Vagina (tissue), 2 donors: ENCODE results near the gene C20orf96. TPM values are rescaled to one million over a fixed set of nuclear protein-coding genes. Genes with fewer than 3 reads are reported as not detected.

ENCODE experiments used
- DNase-seq, 2 donors: peaks; one replicate each; pipeline ENCODE4 v3.0.0-alpha.2; 2017; ENCODE audit errors: extremely low spot score in 2 of 2
- H3K27ac ChIP-seq: fragments of 200-600 bp; sonication (generic); one replicate; pipeline ENCODE4 v1.5.1; 2019
- H3K27me3 ChIP-seq: fragments of 200-600 bp; sonication (generic); one replicate; pipeline ENCODE4 v1.5.1; 2019
- H3K36me3 ChIP-seq, 2 donors: fragments of 200-600 bp; sonication (generic); one replicate each; pipeline ENCODE4 v1.5.1; 2017 to 2019
- H3K4me1 ChIP-seq: fragments of 200-600 bp; sonication (generic); one replicate; pipeline ENCODE4 v1.5.1; 2019
- H3K4me3 ChIP-seq, 2 donors: fragments of 200-600 bp; sonication (generic); 1 replicate in 1 of 2; 2 replicates in 1 of 2; pipeline ENCODE4 v1.5.1; 2016 to 2019
- H3K9me3 ChIP-seq: fragments of 200-600 bp; sonication (generic); one replicate; pipeline ENCODE4 v1.5.1; 2019
- POLR2A ChIP-seq, 2 donors: fragments of 450-650 bp; IDR thresholded peaks; one replicate each; pipeline ENCODE4 v1.6.1; 2017; ENCODE audit warnings: antibody characterized with exemption in 2 of 2, mild to moderate bottlenecking in 2 of 2, moderate library complexity in 2 of 2
- POLR2AphosphoS5 ChIP-seq, 2 donors: sonication (generic); formaldehyde crosslinking; IDR thresholded peaks; one replicate each; pipeline ENCODE4 v1.9.0; 2017; ENCODE audit warnings: antibody characterized with exemption in 2 of 2, mild to moderate bottlenecking in 2 of 2, low read depth in 1 of 2; ENCODE audit not compliant: insufficient read depth in 1 of 2
- intact Hi-C: fragments of 100-400 bp; cut with DNase I; formaldehyde crosslinking; loops from one replicate; pipeline ENCODE4 v1.15.1; 2023
- total RNA-seq: library from RNA; depleted of rRNA; stranded (reverse); fragments of >200 nt; gene quantifications from one replicate; pipeline ENCODE4 v1.2.3, GENCODE V29; 2016
- TF ChIP-seq, protein P1 (sequence below), 3 experiments: fragments of 450-650 bp in 2 of 3; fragments of 200-600 bp in 1 of 3; sonication (generic) in 1 of 3; IDR thresholded peaks; one replicate each; pipeline ENCODE4 v1.5.1; 2017 to 2019; ENCODE audit warnings: antibody characterized with exemption in 3 of 3, mild to moderate bottlenecking in 2 of 3, moderate library complexity in 2 of 3

C20orf96 gene
- total RNA-seq, 1 donor from 2014 or later: 2.7 TPM

DNA sequence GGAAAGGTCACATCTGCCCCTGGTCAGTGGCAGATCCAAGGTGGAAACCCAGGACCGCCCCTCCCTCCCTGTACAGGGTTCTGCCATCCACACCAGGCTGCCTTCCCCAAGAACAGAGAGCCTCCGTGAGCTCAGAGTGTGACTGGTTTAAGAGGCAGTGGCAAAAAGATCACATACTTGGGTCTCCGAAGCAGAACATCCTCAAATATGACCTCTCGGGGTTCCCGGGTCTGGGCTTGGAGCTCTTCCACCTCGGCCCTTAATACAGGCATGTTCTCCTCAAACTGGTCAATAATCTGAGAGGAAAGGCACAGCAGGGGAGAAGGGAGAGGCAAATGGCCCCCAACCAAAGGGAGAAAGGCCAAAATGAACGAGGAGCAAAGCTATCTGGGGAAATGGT lies 14.8 kb downstream of the C20orf96 start:
- Histone ChIP-seq H3K4me1 (no peaks in the 10 kb centered on the region), H3K9me3 (no peaks in the 10 kb centered on the region), H3K27ac (no peak overlapping the region), H3K4me3 (no peak overlapping the region), H3K36me3 (no peaks in the 10 kb centered on the region), H3K27me3 (no peaks in the 10 kb centered on the region)
- peak in 1 of 2 donors; percentile 81 for DNase-seq
- TF ChIP-seq, protein P1, sequence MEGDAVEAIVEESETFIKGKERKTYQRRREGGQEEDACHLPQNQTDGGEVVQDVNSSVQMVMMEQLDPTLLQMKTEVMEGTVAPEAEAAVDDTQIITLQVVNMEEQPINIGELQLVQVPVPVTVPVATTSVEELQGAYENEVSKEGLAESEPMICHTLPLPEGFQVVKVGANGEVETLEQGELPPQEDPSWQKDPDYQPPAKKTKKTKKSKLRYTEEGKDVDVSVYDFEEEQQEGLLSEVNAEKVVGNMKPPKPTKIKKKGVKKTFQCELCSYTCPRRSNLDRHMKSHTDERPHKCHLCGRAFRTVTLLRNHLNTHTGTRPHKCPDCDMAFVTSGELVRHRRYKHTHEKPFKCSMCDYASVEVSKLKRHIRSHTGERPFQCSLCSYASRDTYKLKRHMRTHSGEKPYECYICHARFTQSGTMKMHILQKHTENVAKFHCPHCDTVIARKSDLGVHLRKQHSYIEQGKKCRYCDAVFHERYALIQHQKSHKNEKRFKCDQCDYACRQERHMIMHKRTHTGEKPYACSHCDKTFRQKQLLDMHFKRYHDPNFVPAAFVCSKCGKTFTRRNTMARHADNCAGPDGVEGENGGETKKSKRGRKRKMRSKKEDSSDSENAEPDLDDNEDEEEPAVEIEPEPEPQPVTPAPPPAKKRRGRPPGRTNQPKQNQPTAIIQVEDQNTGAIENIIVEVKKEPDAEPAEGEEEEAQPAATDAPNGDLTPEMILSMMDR (IDR thresholded peaks at IDR 0.05): no peak
- no peak for TF ChIP-seq POLR2A (IDR thresholded peaks at IDR 0.05)
- intact Hi-C loops: loop anchor here (10.0 kb wide), 1 partner anchor 49 kb away; the partner anchor contains the start of gene SOX12

DNA sequence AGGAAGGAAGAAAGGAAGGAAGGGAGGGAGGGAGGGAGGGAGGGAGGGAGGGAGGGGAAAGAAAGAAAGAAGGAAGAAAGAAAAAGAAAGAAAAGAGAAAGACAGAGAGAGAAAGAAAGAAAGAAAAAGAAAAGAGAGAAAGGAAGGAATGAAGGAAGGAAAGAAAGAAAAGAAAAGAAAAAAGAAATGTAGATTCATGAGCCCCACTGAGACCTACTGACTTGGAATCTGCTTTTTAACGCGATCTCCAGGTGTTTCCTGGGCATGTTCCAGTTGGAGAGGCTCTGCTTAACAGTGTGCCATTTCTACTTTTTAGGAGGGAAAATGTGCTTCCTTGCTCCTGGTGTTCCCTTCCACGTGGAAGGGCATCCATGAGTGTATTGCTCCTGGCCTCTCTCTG lies 16.7 kb downstream of the C20orf96 start:
- no peaks in the 10 kb centered on the region for H3K36me3 ChIP-seq
- intact Hi-C loops: loop anchor here (10.0 kb wide), 1 partner anchor 51 kb away; the partner anchor contains the start of gene SOX12
- no peaks in the 10 kb centered on the region for H3K9me3 ChIP-seq
- no peak overlapping the region for H3K4me3 ChIP-seq
- H3K27me3 ChIP-seq: no peaks in the 10 kb centered on the region
- H3K4me1 ChIP-seq: no peaks in the 10 kb centered on the region
- H3K27ac ChIP-seq: no peak overlapping the region
- DNase-seq: no peak
- no peak for TF ChIP-seq POLR2AphosphoS5 (IDR thresholded peaks at IDR 0.05; ENCODE audit: insufficient read depth in 1 of 2, low read depth in 1 of 2)
- TF ChIP-seq, protein P1 (IDR thresholded peaks at IDR 0.05): no peak
- no peak for TF ChIP-seq POLR2A (IDR thresholded peaks at IDR 0.05)

DNA sequence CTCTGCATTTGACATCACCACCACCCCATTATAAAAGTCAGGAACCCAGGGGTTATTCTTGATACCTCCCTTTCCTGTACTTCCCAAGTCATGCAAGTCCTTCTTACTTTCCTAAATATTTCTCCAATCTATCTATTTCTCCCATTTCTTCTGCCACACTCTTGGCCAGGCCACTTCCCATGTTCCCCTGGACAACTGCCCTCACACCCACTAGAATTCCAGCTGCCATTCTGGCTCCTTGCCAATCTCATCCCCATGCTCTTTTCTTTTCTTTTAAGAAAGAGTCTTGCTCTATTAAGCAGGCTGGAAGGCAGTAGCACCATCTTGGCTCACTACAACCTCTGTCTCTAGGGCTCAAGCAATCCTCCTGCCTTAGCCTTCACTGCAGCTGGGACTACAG lies 17.8 kb downstream of the C20orf96 start:
- Histone ChIP-seq H3K36me3 (no peaks in the 10 kb centered on the region), H3K27me3 (no peaks in the 10 kb centered on the region), H3K4me3 (no peak overlapping the region), H3K4me1 (no peaks in the 10 kb centered on the region), H3K9me3 (no peaks in the 10 kb centered on the region), H3K27ac (no peak overlapping the region)
- intact Hi-C loops: loop anchor here (10.0 kb wide), 1 partner anchor 52 kb away; the partner anchor contains the start of gene SOX12
- no peak for TF ChIP-seq POLR2AphosphoS5 (IDR thresholded peaks at IDR 0.05; ENCODE audit: insufficient read depth in 1 of 2, low read depth in 1 of 2)
- TF ChIP-seq, protein P1 (IDR thresholded peaks at IDR 0.05): no peak
- no peak for TF ChIP-seq POLR2A (IDR thresholded peaks at IDR 0.05)
- no peak for DNase-seq

DNA sequence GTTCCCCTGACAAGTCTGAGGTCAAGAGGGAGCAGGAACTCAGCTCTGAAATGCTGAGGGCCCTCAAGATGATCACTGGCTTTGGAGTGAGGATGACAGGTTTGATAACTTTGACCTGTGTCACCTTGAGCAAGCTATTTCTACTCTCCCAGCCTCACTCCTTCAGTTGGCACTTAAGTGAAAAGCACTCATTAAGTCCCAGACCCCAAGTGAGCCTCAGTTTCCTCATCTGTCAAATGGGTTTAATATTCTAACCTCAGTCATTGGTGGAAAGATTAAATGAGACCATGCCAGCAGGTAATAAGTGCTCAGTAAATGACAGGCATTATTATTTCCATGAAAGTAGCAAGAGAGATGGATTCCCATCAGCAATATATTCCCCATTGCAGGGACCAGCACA lies 19.0 kb downstream of the C20orf96 start:
- no peaks in the 10 kb centered on the region for H3K9me3 ChIP-seq
- H3K36me3 ChIP-seq: no peaks in the 10 kb centered on the region
- intact Hi-C loops: loop anchor here (10.0 kb wide), 1 partner anchor 53 kb away; the partner anchor contains the start of gene SOX12
- H3K4me3 ChIP-seq: no peak overlapping the region
- TF ChIP-seq POLR2A (IDR thresholded peaks at IDR 0.05) (no peak), POLR2AphosphoS5 (IDR thresholded peaks at IDR 0.05; ENCODE audit: insufficient read depth in 1 of 2, low read depth in 1 of 2) (no peak)
- TF ChIP-seq, protein P1 (IDR thresholded peaks at IDR 0.05): no peak
- H3K4me1 ChIP-seq: no peaks in the 10 kb centered on the region
- H3K27ac ChIP-seq: no peak overlapping the region
- H3K27me3 ChIP-seq: no peaks in the 10 kb centered on the region
- no peak for DNase-seq

DNA sequence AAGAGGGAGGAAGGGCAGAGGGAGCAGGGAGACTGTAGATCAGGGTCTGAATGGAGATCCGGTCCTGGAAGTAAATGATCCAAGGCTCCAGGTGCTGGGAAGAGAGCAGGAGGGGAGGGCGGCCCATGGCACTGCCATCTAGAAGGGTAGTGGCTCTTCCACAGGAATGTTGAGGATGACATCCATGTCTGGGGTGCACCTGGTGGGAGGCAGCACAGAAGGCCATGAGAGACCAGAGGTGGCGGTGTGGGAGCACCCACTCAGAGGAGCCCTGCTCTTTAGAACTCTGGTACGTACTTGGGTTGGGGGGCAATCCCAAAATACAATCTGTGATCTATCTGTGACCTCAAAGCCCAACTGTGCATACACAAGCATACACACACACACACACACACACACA lies 19.5 kb downstream of the C20orf96 start:
- intact Hi-C loops: loop anchor here (10.0 kb wide), 1 partner anchor 54 kb away; the partner anchor contains the start of gene SOX12
- Histone ChIP-seq H3K9me3 (no peaks in the 10 kb centered on the region), H3K36me3 (no peaks in the 10 kb centered on the region), H3K27me3 (no peaks in the 10 kb centered on the region), H3K4me3 (no peak overlapping the region), H3K27ac (no peak overlapping the region), H3K4me1 (no peaks in the 10 kb centered on the region)
- TF ChIP-seq, protein P1 (IDR thresholded peaks at IDR 0.05): no peak
- no peak for TF ChIP-seq POLR2A (IDR thresholded peaks at IDR 0.05)
- no peak for TF ChIP-seq POLR2AphosphoS5 (IDR thresholded peaks at IDR 0.05; ENCODE audit: insufficient read depth in 1 of 2, low read depth in 1 of 2)
- DNase-seq: no peak
